Osteocyte (in vitro differentiated cells): ENCODE data around the gene BTBD18. TPM values are rescaled to one million over a fixed set of nuclear protein-coding genes. Genes with fewer than 3 reads are reported as not detected.

Experiments used
- DNase-seq: peaks from one replicate; pipeline ENCODE4 v3.0.0; 2021; ENCODE audit warnings: mixed read lengths; ENCODE audit not compliant: unreplicated experiment; ENCODE audit errors: extremely low spot score
- H3K27ac Mint-ChIP-seq: one replicate; pipeline ENCODE4 v1.8.0; 2021; ENCODE audit warnings: mild to moderate bottlenecking, mixed read lengths; ENCODE audit not compliant: unreplicated experiment
- H3K27me3 Mint-ChIP-seq: one replicate; pipeline ENCODE4 v1.8.0; 2021; ENCODE audit warnings: mixed read lengths; ENCODE audit not compliant: unreplicated experiment
- H3K36me3 Mint-ChIP-seq: one replicate; pipeline ENCODE4 v1.8.0; 2021; ENCODE audit warnings: mixed read lengths; ENCODE audit not compliant: unreplicated experiment
- H3K4me1 Mint-ChIP-seq: one replicate; pipeline ENCODE4 v1.8.0; 2021; ENCODE audit warnings: mixed read lengths; ENCODE audit not compliant: unreplicated experiment
- H3K4me3 Mint-ChIP-seq: one replicate; pipeline ENCODE4 v1.8.0; 2021; ENCODE audit warnings: mild to moderate bottlenecking, moderate library complexity, mixed read lengths; ENCODE audit not compliant: unreplicated experiment
- H3K9me3 Mint-ChIP-seq: one replicate; pipeline ENCODE4 v1.8.0; 2021; ENCODE audit warnings: mixed read lengths; ENCODE audit not compliant: unreplicated experiment
- long read RNA-seq: library from polyadenylated mRNA; unstranded; transcript quantifications from one replicate; pipeline ENCODE4 v2.0.0, GENCODE V29; 2021
- total RNA-seq: library from RNA; stranded (reverse); gene quantifications from 2 replicates; pipeline ENCODE4 v1.2.1, GENCODE V29; 2021
- TF ChIP-seq, protein P1 (sequence below): fragments of 200-600 bp; sonication (generic); IDR thresholded peaks from 2 replicates; pipeline ENCODE4 v1.5.0; 2021; ENCODE audit warnings: antibody characterized with exemption, mild to moderate bottlenecking, moderate library complexity

The BTBD18 gene, protein sequence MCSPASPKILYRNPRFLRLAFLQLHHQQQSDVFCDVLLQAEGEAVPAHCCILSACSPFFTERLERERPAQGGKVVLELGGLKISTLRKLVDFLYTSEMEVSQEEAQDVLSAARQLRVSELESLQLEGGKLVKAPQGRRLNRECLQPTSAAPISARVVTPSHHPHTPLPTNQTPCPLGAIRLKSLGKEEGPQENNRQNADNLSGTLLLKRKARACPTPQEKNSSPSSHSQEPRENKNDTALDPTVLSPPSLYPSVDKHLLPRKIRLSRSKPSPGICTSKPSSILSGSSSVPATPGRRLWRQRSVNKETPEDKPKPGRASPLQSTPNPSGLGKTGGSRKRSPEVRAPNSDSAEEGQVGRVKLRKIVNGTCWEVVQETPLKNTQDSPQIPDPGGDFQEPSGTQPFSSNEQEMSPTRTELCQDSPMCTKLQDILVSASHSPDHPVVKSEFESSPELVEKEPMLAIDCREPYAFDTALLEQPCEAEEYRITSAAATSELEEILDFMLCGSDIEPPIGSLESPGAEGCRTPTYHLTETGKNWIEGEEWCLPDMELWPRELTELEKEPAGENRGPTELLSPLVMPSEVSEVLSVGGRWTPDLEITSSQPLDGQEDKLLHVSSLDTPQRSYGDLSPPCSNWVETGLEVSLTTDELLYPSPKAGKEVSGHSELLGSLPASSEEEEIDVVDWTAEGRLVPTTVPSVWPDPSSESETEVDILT
- not detected in 2 replicates for total RNA-seq
- long read RNA-seq = 0 reads

DNA sequence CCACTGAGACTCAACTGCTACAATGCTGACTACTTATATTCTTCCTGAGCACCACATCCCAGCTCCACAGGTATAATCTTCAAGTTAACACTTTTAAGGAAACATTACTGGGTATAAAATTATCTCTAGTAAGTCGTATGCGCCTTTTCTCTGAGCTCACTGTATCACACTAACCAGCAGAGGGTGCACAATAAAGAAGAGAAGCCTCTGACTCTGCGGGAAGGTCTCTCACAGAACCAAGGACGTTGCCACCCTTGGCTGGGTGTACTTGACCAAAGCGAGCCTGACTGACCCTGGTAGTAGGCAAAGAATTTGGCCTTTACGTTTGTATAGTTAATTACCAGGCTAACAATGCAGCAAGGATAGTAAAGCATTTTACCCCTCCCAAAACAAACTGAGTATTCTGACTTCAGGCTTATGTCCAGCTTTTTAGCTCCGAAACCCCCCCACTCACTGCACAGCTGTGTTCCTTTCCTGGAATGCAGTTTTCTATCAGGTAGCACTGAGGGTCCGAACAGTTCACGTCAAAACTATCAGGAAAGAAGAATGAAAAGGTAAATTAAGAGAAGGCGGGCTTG, at the start of gene BTBD18:
BTBD18 (minus strand) TSS at position 144 of the 578 bp plus-strand sequence. CDS start 631 bp downstream, outside the sequence.
- TF ChIP-seq, protein P1, sequence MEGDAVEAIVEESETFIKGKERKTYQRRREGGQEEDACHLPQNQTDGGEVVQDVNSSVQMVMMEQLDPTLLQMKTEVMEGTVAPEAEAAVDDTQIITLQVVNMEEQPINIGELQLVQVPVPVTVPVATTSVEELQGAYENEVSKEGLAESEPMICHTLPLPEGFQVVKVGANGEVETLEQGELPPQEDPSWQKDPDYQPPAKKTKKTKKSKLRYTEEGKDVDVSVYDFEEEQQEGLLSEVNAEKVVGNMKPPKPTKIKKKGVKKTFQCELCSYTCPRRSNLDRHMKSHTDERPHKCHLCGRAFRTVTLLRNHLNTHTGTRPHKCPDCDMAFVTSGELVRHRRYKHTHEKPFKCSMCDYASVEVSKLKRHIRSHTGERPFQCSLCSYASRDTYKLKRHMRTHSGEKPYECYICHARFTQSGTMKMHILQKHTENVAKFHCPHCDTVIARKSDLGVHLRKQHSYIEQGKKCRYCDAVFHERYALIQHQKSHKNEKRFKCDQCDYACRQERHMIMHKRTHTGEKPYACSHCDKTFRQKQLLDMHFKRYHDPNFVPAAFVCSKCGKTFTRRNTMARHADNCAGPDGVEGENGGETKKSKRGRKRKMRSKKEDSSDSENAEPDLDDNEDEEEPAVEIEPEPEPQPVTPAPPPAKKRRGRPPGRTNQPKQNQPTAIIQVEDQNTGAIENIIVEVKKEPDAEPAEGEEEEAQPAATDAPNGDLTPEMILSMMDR = peak; percentile 65
- peaks cover 1% of the 10 kb centered on the region for H3K4me1 Mint-ChIP-seq
- no peaks in the 10 kb centered on the region for H3K9me3 Mint-ChIP-seq
- peaks cover 7% of the 10 kb centered on the region for H3K36me3 Mint-ChIP-seq
- H3K27ac Mint-ChIP-seq = no peak within 1 kb of the TSS
- DNase-seq = no peak
- no peaks in the 10 kb centered on the region for H3K27me3 Mint-ChIP-seq
- no peak within 1 kb of the TSS for H3K4me3 Mint-ChIP-seq

DNA sequence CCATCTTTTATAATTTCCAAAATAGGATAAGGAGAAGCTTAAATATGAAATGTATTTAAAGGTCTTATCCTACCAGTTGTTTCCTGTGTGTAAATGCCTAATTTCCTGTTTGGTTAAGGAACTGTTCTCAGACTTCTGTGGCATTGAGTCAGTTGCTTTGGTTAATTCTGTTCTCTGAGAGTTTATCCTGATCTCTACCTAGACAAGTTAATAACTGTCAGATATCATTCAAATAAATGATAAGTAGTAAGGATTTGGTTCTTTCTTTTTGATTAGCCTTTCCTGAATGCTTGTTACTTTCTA, 49.5 kb upstream of the BTBD18 start:
- no peak overlapping the region for H3K27ac Mint-ChIP-seq

DNA sequence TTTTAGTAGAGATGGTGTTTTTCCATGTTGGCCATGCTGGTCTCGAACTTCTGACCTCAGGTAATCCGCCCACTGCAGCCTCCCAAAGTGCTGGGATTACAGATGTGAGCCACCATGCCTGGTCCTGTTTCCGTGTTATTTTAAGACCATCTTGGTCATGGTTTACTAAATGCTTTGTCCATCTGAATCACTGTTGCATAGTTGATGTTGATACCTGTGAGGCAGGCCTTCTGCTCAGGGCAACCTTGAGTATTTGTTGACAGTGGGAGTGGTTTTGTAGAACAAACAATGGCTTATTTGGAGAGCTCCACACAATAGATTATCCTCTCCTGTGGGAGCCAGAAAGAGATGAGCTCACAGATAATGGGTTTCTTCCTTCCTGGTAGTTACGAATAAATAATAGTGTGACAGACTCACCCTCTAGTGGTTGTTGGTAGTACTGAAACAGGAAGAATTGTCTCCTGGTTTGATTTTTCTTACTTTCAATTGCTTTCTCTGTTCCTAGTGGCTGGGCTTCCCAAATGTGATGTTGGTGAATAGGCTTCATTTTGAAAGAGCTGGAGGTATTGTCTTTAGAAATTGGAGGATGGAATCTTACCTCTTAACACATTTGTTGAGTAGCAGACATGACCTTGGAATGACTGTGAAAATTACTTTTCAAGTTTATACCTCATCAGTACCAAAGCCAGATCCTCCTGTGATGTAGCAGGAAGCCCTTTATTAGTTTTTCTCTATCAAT, 49.0 kb upstream of the BTBD18 start:
- Mint-ChIP-seq H3K27me3 (no peaks in the 10 kb centered on the region), H3K36me3 (peaks cover 54% of the 10 kb centered on the region), H3K4me1 (peaks cover 25% of the 10 kb centered on the region), H3K4me3 (no peak overlapping the region), H3K9me3 (no peaks in the 10 kb centered on the region), H3K27ac (peak overlapping the region; percentile 72)
- TF ChIP-seq, protein P1 = peak; percentile 80
- no peak for DNase-seq

More for the DNA sequence above, 49.5 kb upstream of the BTBD18 start:
- Mint-ChIP-seq H3K4me3 (no peak overlapping the region), H3K36me3 (peaks cover 54% of the 10 kb centered on the region), H3K4me1 (peaks cover 25% of the 10 kb centered on the region), H3K27me3 (no peaks in the 10 kb centered on the region), H3K9me3 (no peaks in the 10 kb centered on the region)
- TF ChIP-seq, protein P1 = no peak
- no peak for DNase-seq

DNA sequence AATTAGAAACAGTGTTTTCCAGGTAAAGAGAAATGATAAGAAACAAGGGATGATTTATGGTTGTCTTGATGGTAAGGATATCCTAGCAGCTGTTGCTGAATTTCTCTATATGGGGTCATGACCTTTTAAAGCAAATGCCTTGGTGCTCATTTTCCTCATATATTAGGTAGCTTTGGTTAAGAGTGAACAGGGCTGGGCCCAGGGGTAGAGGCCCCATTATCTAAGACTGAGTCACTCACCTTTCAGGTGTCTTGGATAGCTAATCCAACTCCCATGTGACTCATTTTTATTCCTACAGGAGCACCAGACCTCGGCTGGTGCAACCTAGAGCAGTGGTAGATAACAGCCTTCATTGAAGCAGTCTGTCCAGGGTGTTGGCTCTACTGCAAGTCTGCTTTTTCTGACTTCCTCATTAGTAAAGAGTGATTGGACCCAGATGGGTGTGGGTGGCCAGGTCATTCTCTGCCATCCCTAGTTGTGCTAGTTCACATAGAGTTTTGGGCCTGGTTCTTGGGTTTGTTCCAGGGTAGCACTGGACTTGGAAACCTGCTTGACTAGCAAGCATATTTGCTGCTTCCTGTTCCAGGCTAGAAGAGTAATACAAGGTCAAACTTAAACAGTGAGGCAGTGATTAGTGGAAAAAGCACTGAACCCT, 47.4 kb upstream of the BTBD18 start:
- TF ChIP-seq, protein P1 = no peak
- Mint-ChIP-seq H3K4me3 (no peak overlapping the region), H3K27ac (peak overlapping the region; percentile 79), H3K27me3 (no peaks in the 10 kb centered on the region), H3K9me3 (no peaks in the 10 kb centered on the region), H3K36me3 (peaks cover 52% of the 10 kb centered on the region), H3K4me1 (peaks cover 34% of the 10 kb centered on the region)
- no peak for DNase-seq
